Camera-type eye (tissue), 1 donor: ENCODE measurements around the gene MMP2. TPM values are rescaled to one million over a fixed set of nuclear protein-coding genes. Genes with fewer than 3 reads are reported as not detected.

Experiments
- total RNA-seq: library from RNA; depleted of rRNA; stranded (reverse); fragments of >200 nt; gene quantifications from one replicate; pipeline ENCODE4 v1.2.3, GENCODE V29; 2014

Gene MMP2
- total RNA-seq = 248 TPM

GRCh38 chr16:55478827-55479429, at the start of gene MMP2:
TSS of gene MMP2 (plus strand) at chr16:55479198. CDS start at chr16:55479480, 282 bp downstream.

DNA sequence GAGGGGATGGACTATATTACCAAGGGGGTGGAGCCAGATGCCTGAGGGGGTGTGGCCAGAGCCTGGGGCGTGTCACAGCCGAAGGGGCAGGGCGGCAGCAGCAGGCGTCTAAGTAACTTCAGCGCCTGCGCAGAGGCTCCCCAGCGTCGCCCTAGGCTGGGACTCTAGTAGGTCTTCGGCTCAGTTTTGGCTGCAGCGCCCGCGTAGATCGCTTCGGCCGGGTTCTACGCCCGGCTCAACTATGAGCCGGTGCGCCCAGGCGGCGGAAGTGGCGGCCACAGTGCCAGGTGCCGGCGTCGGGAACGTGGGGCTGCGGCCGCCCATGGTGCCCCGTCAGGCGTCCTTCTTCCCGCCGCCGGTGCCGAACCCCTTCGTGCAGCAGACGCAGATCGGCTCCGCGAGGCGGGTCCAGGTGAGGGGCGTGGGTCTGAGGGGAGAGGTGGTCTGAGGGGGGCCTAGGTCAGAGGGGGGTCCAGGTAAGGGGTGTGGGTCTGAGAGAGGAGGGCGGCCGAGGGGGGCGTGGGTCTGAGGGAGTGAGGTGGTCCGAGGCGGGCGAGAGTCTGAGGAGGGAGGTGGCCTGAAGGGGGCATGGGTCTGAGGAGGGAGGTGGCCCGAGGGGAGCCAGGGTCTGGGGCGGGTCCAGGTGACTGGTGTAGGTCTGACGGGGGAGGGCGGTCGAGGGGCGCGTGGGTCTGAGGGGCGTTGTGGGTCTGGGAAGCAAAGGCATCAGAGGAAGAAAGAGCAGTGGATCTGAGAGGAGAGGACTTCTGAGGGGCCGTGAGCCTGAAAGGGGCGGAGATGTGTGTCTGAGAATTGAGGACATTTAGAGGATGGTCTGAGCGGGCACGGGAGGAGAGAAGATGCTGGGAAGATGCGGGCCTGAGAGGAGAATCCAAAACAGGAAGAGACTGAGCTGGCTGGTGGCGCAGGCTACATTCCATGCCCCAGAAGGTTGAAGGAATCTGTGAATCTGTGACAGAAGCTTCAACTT, 30.2 kb downstream of the MMP2 start, which contains the start of gene LPCAT2:
Gene LPCAT2 (plus strand): TSS at position 132 of the 991 bp plus-strand sequence. CDS start 110 bp downstream, at position 242.

Other genes starting within 250 kb of the MMP2 start
- 8.0 TPM for gene IRX6, start 155.0 kb upstream of the MMP2 start, total RNA-seq
- 32.5 TPM for gene LPCAT2, start 29.9 kb downstream of the MMP2 start, total RNA-seq
- gene CAPNS2, start 87.5 kb downstream of the MMP2 start, total RNA-seq = 6.1 TPM
- 9.0 TPM for gene SLC6A2, start 176.8 kb downstream of the MMP2 start, total RNA-seq